ENCODE results near the gene RBM33.

DNA sequence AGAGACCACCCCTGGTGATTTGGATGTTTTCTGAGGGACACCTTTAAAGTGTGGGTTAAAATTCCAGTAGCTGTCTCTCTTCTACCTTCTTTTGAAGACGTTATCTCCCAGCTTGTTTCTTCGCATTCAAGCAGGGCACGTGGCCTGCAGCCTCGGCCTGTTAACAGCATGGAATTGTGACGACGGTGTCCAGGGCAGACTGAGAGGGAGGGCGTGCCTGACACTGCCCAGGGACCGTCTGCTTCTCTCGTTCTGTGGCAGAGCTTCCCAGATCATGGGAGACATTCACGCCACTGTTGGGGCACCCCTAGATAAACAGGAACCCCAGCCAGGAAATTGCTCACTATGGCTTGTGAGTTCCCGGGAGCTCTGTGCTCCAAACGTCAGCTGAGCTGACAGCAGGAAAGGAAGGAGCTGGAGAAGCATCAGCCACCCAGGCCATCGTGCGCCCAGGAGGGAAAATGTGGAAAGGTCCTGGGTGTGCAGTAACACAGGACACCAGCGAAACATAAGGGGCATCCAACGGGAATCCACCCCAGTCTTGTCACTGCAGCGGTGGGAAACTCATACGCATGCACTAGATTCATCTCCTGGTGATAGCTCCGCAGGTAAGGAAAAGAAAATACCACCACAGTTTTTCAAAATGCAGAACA, 41.1 kb upstream of the RBM33 start:
- TF ChIP-seq, protein P1, sequence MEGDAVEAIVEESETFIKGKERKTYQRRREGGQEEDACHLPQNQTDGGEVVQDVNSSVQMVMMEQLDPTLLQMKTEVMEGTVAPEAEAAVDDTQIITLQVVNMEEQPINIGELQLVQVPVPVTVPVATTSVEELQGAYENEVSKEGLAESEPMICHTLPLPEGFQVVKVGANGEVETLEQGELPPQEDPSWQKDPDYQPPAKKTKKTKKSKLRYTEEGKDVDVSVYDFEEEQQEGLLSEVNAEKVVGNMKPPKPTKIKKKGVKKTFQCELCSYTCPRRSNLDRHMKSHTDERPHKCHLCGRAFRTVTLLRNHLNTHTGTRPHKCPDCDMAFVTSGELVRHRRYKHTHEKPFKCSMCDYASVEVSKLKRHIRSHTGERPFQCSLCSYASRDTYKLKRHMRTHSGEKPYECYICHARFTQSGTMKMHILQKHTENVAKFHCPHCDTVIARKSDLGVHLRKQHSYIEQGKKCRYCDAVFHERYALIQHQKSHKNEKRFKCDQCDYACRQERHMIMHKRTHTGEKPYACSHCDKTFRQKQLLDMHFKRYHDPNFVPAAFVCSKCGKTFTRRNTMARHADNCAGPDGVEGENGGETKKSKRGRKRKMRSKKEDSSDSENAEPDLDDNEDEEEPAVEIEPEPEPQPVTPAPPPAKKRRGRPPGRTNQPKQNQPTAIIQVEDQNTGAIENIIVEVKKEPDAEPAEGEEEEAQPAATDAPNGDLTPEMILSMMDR (IDR thresholded peaks at IDR 0.05; ENCODE audit: control extremely low read depth in 1 of 3, insufficient read depth in 1 of 3, low read depth in 1 of 3, low read length in 3 of 3): no peak
- no peak for TF ChIP-seq POLR2A (IDR thresholded peaks at IDR 0.05; ENCODE audit: control extremely low read depth in 1 of 2, low read depth in 2 of 2, low read length in 2 of 2)
- TF ChIP-seq CHD2 (IDR thresholded peaks at IDR 0.05; ENCODE audit: low read length): no peak
- TF ChIP-seq RAD21 (IDR thresholded peaks at IDR 0.05 in 1 of 2, conservative IDR thresholded peaks at IDR 0.05 in 1 of 2; ENCODE audit: low read depth in 2 of 2, low read length in 2 of 2): no peak
- TF ChIP-seq MAFK (IDR thresholded peaks at IDR 0.05; ENCODE audit: low read depth, low read length): no peak
- TF ChIP-seq SP1 (IDR thresholded peaks at IDR 0.05; ENCODE audit: low read depth, low read length): no peak
- no peak for TF ChIP-seq HDAC2 (IDR thresholded peaks at IDR 0.05; ENCODE audit: borderline replicate concordance in 1 of 2, low read depth in 2 of 2, low read length in 2 of 2)
- no peak for TF ChIP-seq ZNF274 (IDR thresholded peaks at IDR 0.05; ENCODE audit: borderline replicate concordance, extremely low read depth, low read length)
- no peak for TF ChIP-seq JUN (IDR thresholded peaks at IDR 0.05; ENCODE audit: low read depth, low read length)
- TF ChIP-seq NRF1 (IDR thresholded peaks at IDR 0.05; ENCODE audit: low read depth, low read length): no peak
